DND-41 (cell line): ENCODE results near the gene WDR86.

Experiments used
- EZH2 ChIP-seq: IDR thresholded peaks from 3 replicates; pipeline ENCODE4 v1.6.1; 2012; ENCODE audit warnings: borderline replicate concordance, low read depth, mild to moderate bottlenecking, moderate library complexity, low read length, inconsistent platforms; ENCODE audit not compliant: severe bottlenecking
- TF ChIP-seq, protein P1 (sequence below): IDR thresholded peaks from 2 replicates; pipeline ENCODE4 v1.5.1; 2012; ENCODE audit warnings: borderline replicate concordance, low read length, moderate library complexity, mild to moderate bottlenecking; ENCODE audit not compliant: poor library complexity, severe bottlenecking; ENCODE audit errors: extremely low read depth

- TF ChIP-seq, protein P1, sequence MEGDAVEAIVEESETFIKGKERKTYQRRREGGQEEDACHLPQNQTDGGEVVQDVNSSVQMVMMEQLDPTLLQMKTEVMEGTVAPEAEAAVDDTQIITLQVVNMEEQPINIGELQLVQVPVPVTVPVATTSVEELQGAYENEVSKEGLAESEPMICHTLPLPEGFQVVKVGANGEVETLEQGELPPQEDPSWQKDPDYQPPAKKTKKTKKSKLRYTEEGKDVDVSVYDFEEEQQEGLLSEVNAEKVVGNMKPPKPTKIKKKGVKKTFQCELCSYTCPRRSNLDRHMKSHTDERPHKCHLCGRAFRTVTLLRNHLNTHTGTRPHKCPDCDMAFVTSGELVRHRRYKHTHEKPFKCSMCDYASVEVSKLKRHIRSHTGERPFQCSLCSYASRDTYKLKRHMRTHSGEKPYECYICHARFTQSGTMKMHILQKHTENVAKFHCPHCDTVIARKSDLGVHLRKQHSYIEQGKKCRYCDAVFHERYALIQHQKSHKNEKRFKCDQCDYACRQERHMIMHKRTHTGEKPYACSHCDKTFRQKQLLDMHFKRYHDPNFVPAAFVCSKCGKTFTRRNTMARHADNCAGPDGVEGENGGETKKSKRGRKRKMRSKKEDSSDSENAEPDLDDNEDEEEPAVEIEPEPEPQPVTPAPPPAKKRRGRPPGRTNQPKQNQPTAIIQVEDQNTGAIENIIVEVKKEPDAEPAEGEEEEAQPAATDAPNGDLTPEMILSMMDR, result no peak
- TF ChIP-seq EZH2, result no peak
Measured at GRCh38 chr7:151393031-151393977, 16.5 kb downstream of the WDR86 start.
